Measurements from ENCODE around the gene UBQLN2. TPM values are rescaled to one million over a fixed set of nuclear protein-coding genes. Genes with fewer than 3 reads are reported as not detected.

Gene UBQLN2
- 14.6 and 17.3 TPM in 2 replicates for total RNA-seq

DNA sequence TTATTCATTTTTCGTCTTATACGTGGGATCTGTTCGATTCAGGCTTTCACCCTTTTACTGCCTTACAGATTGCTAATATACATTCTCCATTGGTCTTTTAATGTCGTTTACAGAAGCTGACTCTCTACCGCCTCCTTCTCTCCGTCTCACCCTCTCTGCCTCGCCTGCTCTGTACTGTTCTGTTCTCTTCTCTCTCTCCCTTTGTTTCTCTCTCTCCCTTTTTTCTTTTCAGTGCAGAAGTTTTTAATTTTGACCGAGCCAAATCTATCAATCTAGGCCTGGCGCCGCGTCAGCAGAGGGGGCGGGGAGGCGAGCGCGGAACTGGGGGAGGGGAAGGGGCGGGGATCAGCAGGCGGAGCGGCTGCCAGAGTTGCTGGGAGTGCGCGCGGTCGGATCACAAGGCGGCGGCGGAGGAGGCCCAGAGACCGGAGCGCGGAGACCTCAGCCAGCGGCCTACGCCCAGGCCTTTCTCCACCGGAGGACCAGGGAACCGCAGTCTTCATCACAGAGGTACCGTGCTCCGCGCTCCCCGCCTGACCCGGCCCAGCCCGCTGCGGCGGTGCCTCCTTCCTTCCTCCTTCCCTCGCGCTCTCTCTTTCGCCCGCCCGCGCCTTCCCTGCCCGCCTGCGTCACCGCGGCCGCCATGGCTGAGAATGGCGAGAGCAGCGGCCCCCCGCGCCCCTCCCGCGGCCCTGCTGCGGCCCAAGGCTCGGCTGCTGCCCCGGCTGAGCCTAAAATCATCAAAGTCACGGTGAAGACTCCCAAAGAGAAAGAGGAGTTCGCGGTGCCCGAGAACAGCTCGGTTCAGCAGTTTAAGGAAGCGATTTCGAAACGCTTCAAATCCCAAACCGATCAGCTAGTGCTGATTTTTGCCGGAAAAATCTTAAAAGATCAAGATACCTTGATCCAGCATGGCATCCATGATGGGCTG lies at the start of gene UBQLN2:
Gene UBQLN2 (plus strand): TSS at position 397 of the 931 bp plus-strand sequence. CDS start 247 bp downstream, at position 644.

Other genes starting within 250 kb of the UBQLN2 start
- 4.5 and 6.6 TPM in 2 replicates for gene NBDY, start 165.6 kb downstream of the UBQLN2 start, total RNA-seq

All from smooth muscle cell of trachea (primary cell).